SW 1271 (cell line): ENCODE data around the gene KRTAP6-2.

Source experiments
- DNase-seq, 2 experiments: peaks; one replicate each; lab custom pipeline; 2025; lab: John Stamatoyannopoulos, UW

Gene KRTAP6-2, protein sequence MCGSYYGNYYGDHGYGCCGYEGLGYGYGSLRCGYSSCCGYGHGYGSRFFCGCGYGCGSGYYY

DNA sequence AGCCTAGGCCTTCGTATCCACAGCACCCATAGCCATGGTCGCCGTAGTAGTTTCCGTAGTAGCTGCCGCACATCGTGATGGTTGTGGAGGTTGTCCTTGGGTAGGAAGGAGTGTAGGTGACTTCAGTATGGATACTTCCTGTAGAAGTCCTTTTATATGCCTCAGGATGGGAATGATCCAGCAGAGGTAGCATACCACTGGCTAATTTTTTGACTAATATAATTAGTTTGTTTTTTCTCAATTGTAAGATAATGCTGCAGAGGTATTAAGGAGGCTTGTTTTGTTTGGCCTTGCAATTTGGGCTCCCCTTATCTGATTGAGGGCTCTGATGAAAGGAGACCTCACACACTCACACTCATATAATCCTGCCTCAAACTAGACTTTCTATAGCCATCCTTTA, at the start of gene KRTAP6-2:
KRTAP6-2 (minus strand) TSS at position 101 of the 400 bp plus-strand sequence; CDS start at position 73, 28 bp downstream.
- DNase-seq = no peak

- no peak for DNase-seq
Measured at GRCh38 chr21:30646904-30647414, 48.3 kb upstream of the KRTAP6-2 start.

DNA sequence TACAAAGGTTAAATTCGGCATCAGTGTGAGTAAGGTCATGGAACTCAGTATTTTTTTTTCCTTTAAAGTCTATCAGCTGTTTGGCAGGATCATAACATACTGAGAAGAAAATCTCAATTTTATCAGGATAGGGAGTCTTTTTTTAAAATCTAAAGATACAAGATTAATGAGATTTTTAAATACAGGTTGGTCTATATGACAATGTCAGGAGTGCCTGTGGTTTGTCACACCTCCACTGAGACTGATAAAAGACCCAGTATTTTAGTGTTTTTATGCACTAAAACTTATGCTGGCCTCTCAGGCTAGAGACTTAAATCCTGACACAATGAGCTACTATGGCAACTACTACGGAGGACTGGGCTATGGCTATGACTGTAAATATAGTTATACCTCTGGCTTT, 43.9 kb upstream of the KRTAP6-2 start, which contains the start of gene KRTAP20-3:
KRTAP20-3 (plus strand) TSS at position 301 of the 400 bp plus-strand sequence.
- no peak for DNase-seq

GRCh38 chr21:30638686-30639085, 40.0 kb upstream of the KRTAP6-2 start:
- no peak for DNase-seq

DNA sequence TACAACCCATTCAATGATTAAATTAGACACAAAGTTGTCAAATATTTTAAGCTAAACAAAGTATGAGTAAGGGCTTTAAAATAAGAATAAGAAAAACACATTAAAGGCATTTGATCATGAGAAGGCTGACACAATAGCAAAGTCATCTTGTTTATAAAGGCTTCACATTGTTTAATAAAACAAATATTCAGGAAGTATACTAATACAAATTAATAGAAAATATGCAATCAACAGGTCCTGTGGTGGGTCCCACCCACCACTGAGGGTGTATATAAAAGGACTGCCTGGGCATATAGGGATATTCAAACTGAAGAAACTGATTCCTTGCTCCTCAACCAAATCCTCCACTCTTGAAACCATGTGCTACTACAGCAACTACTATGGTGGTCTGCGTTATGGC, 36.2 kb upstream of the KRTAP6-2 start, which contains the start of gene KRTAP20-2:
KRTAP20-2 (plus strand) TSS at position 301 of the 400 bp plus-strand sequence; CDS start at position 359, 58 bp downstream.
- DNase-seq = no peak

GRCh38 chr21:30629200-30629599, 30.5 kb upstream of the KRTAP6-2 start:
- DNase-seq = no peak

- DNase-seq = no peak
Measured at GRCh38 chr21:30628109-30628508, 29.4 kb upstream of the KRTAP6-2 start.

GRCh38 chr21:30625449-30626165, 26.9 kb upstream of the KRTAP6-2 start:
- DNase-seq = no peak

DNA sequence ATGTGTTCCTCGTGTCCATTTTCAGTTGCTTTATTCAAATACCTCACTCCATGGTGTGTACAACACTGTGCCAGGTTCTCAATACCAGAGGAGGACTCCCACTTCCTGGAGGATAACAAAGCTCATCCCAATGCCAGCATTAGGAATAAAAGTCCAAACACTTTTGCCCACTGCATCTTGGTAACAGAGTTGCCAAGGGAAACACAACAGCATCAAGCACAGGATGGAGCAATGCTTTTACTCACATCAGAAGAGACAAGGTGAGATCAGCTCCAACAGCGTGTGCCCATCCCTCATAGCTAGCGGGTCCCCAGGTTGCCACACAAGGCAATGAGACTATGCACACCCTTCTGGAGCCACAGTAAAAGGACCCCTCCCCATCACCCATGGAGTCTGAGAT, 24.7 kb upstream of the KRTAP6-2 start:
- no peak for DNase-seq

DNA sequence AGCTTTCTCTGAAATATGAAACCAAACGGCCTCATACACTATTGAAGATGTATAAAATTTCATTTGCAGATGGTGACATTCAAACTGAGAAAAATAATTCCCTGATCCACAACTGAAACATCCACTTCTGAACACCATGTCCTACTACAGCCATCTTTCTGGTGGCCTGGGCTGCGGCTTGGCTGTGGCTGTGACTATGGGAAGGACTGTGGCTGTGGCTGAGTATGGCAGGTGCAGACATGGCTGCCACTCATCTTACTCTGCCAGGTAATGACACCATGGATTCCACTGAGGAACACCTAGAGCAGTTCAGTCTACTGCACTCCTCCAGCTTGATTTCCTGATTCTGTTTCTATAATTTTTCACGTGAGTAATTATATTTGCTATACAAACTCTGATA, 21.8 kb upstream of the KRTAP6-2 start, which contains the start of gene KRTAP20-4:
KRTAP20-4 (plus strand) TSS at position 106 of the 400 bp plus-strand sequence.
- DNase-seq = no peak

GRCh38 chr21:30620080-30620479, 21.4 kb upstream of the KRTAP6-2 start:
- no peak for DNase-seq

DNA sequence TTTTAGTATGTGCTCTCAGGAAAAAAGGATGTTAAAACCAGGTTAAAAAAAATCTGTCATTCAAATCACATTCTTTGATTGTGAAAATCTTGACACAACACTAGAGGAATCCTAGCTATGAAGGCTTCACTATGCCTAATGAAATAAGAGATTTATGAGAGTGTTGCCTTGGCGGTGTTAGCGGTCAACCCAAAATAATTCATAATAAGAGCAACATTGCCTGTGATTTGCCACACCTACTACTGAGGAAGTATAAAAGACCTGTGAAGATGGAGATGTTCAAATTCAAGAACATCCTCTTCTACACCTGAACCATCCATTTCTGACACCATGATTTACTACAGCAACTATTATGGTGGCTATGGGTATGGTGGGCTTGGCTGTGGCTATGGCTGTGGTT, 17.4 kb upstream of the KRTAP6-2 start, which contains the start of gene KRTAP20-1:
KRTAP20-1 (plus strand) TSS at position 301 of the 400 bp plus-strand sequence; CDS start at position 331, 30 bp downstream.
- no peak for DNase-seq

- no peak for DNase-seq
Measured at GRCh38 chr21:30615199-30615598, 16.5 kb upstream of the KRTAP6-2 start.

DNA sequence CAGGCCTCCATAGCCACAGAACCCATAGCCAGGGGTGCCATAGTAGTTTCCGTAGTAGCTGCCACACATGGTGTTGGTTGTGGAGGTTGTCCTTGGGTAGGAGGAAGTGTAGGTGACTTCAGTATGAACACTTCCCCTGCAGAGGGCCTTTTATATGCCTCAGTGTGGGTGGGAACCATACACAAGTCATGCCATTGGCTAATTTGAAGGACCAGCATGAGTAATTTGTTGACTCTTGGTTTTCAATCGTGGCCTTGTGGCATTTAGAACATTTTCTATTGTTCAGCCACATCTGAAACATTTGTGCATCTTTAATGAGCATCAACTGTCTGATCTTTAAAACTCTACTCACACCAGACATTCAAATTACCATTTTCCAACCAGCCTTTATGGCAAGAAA, 15.1 kb upstream of the KRTAP6-2 start, which contains the start of gene KRTAP6-1:
KRTAP6-1 (minus strand) TSS at position 95 of the 400 bp plus-strand sequence; CDS start at position 69, 26 bp downstream.
- no peak for DNase-seq

- no peak for DNase-seq
Measured at GRCh38 chr21:30612132-30612531, 13.4 kb upstream of the KRTAP6-2 start.

GRCh38 chr21:30605968-30606367, 7.3 kb upstream of the KRTAP6-2 start:
- DNase-seq = no peak

- DNase-seq = no peak
Measured at GRCh38 chr21:30600787-30601186, 2.1 kb upstream of the KRTAP6-2 start, which contains the start of gene KRTAP22-1. Gene KRTAP22-1 (plus strand): TSS chr21:30601087.

DNA sequence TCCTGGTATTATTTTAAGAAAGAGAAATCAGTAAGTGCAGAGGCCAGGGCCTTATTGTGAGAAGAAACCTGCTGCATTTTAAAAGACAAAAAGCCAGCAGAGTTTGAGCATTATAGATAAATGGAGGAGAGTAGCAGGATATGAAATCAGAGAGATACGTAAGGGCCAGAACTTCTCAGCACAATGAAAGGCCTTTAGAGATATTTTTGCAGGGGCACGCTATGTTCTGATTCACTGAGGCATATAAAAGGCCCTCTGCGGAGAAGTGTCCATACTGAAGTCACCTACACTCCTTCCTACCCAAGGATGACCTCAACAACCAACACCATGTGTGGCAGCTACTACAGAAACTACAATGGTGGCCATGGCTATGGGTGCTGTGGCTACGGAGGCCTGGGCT, 6.6 kb downstream of the KRTAP6-2 start, which contains the start of gene KRTAP6-3:
KRTAP6-3 (plus strand) TSS at position 301 of the 400 bp plus-strand sequence; CDS start at position 307, 6 bp downstream.
- DNase-seq = no peak

GRCh38 chr21:30590297-30590696, 8.4 kb downstream of the KRTAP6-2 start, which contains the start of gene KRTAP22-2:
Gene KRTAP22-2 (minus strand): TSS chr21:30590397.
- no peak for DNase-seq

DNA sequence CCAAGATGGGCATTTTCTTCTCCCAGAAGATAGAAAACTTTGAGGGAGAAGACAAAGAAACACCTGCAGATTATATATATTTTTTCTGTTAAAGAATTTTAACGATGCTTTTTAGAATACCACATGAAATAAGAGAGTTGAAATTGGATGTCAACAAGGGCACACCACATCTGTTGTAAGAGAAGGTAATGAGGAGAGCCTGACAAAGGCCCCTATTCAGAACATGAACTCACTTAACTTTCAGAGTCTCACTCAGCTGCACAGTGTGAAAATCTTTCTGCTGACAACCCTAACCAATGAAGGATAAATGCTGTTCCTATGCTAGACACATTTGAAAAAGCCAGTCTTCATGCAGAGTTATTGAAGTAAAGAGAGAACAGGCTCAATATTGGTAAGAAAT, 15.8 kb downstream of the KRTAP6-2 start:
- DNase-seq = no peak

DNA sequence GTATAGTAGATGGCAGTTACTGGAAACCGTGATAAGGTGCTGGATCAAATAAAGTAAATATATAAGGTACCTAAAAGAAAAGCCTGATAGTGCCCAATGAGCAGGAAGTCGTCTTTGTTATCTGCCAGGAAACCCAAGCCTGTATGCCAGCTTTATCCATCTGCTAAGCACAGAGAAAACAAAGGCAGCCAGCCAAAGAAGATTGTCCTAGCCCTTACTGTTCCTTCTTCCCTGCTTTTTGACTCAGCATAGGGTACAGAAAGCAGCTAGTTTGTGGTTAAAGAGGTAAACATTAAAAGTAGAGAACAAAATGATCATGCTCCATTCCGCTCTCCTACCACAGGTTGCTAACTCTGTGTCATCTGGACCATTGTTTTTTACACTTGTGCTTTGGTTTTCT, 18.6 kb downstream of the KRTAP6-2 start:
- no peak for DNase-seq

DNA sequence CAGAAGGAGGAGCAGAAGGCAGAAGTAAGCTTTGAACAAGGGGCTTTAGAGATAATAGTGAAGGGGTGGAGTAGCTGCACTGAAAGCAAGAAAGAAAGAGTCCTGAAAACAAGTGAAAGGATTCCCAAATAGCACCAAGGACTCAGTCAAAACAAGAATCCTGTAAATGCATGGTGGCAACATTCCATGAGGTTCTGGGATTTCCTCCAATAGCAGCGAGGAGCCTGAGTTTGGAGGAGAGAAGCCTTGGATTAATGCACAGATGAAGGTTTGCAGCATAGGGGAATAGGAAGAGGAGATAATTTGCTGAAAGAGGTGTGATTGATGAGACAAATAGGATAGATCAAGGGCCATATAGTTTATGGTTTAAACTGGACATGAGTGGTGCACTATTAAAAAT, 19.4 kb downstream of the KRTAP6-2 start:
- DNase-seq = no peak

DNA sequence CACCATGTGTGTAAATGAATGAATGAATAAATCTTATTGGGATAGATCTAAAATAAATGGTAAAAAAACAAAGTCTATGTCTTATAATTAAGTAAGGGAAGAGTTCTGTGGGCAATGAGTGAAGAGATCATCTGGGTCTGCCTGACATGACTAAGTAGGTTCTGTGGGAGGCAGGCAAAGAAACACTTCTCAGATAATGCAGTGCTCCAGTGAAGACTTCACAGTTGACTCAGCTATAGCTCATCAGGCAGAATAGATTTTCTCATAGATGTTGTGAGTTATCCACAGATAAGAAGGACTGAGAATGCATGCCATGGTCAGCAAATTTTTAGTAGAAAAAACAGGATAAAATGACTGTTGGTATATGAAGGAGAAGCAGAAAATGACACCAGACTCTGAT, 20.9 kb downstream of the KRTAP6-2 start:
- no peak for DNase-seq
